GM19463 (cell line): ENCODE measurements around the gene YTHDF1.

Source experiments
- ATAC-seq: cut with Tn5 transposase; IDR thresholded peaks from one replicate; pipeline ENCODE4 v1.9.1; 2021; ENCODE audit warnings: mild to moderate bottlenecking, moderate library complexity; ENCODE audit not compliant: unreplicated experiment

Gene YTHDF1

DNA sequence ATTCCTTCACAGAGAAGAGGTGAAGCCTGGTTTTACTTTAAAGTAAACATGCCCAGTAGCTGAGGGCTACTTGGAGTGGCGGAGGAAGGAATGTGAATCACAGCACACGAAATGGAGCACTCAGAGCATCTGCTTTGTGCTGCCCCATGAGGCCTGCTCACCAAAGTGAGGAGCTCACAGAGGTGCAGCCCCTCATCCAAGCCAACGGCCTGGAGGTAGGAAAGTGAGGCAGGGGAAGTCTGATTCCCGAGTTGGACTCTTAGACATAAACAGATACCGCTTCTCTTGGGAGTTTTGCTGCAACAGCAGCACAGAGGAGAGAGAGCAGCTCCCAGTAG is 3.6 kb downstream of the YTHDF1 start:
- no peak for ATAC-seq

- no peak for ATAC-seq
Observed at GRCh38 chr20:63210011-63210605, 5.8 kb downstream of the YTHDF1 start.

DNA sequence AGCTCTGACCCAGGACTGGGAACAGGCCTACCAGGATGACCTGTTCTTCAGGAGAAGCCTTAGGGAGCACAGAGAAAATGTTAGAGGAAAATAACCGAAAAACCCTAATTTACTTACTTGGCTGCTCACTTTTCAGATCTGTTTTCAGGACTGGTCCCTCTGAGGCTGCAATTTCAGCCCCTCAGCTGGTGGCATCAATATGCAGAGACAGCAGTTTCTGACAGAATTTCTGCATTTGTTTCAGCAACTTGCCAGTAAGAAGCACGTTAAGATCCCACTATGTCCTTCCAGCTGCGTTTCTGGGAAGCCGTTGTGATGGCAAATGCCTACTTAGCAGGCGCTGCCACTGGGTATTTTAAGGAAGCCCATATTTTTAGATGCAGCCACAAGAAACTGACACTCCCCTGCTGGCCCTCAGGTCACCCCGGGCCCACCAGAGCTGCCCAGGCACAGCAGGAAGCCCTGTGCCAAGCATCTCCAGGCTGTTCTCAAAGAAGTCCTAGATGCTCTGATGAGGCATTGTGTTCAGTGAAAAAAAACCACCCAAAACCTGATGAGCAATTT is 7.5 kb downstream of the YTHDF1 start:
- ATAC-seq = no peak

DNA sequence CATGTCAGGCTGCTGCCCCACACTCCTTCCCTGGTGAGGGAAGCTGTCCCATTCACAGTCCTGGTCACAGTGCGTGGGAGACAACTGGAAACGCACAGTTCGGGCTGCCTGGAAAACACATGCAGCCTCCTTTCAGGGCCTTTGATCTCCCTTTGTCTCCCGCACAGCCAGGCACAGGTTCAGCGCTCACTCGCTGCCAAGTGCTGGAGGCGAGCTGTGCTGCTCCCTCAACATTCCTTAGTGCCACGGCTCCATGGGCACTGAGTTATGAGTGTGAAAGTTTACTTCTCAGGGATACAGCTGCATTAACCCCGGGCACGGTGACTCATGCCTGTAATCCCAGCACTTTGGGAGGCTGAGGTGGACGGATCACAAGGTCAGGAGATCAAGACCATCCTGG is 9.1 kb downstream of the YTHDF1 start:
- no peak for ATAC-seq

- no peak for ATAC-seq
Observed at GRCh38 chr20:63205896-63206295, 10.0 kb downstream of the YTHDF1 start.

GRCh38 chr20:63204362-63204761 is 11.6 kb downstream of the YTHDF1 start:
- ATAC-seq = no peak

DNA sequence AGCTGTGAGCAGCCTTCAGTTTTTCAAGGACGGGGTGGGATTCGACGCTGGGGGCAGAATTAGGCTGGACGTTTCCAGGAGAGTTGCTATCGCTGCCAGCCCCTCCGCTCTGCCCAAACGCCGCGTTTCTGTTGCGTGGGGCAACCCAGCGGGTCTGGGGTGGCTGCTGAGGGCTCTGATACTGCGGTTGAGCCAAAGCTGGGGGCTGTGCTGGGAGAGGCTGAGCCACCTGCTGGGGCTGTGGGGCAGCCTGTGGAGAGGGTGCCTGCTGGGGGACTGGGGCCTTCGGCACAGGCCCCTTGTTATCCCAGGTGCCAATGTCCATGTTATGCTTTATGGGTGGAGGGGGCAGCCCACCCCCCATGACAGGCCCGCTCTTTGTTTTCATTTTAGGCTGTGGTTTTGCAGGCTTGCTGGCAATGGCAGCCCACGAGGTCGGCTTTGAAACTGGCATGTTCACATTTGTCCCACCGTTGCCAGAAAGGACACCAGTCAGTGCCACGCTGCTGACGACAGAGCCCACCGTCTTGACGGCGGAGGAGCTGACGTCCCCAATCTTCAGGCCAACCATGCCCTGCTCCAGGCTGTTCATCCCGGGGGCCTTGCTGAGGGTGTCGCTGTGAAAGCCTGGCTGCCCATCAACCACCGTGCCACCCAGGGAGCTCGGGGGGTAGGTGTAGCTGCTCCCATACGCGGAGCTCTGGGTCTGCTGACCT is 13.0 kb downstream of the YTHDF1 start:
- ATAC-seq = no peak

DNA sequence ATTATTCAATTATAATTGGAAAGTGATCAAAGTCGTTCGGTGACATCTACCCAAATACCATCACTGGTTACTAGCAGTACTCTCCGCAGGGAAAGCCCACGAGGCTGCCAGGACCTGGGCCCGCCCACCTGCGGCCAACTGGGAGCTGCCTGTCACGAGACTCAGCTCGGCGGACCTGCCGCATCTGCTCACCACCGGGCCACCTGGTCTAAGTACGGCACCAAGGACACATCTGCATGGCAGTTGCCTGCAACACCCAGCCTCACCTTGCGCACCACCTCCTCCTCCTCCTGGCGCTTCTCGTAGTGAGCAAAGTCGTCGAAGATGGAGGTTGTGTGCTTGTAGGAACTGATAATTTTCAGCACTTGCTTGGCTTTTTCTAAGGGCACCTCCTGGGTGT is 13.9 kb downstream of the YTHDF1 start:
- ATAC-seq = no peak

GRCh38 chr20:63198606-63199005 is 17.3 kb downstream of the YTHDF1 start:
- ATAC-seq = no peak

GRCh38 chr20:63196768-63197470 is 19.0 kb downstream of the YTHDF1 start:
- no peak for ATAC-seq

- no peak for ATAC-seq
Observed at GRCh38 chr20:63194797-63195173, 21.1 kb downstream of the YTHDF1 start.

DNA sequence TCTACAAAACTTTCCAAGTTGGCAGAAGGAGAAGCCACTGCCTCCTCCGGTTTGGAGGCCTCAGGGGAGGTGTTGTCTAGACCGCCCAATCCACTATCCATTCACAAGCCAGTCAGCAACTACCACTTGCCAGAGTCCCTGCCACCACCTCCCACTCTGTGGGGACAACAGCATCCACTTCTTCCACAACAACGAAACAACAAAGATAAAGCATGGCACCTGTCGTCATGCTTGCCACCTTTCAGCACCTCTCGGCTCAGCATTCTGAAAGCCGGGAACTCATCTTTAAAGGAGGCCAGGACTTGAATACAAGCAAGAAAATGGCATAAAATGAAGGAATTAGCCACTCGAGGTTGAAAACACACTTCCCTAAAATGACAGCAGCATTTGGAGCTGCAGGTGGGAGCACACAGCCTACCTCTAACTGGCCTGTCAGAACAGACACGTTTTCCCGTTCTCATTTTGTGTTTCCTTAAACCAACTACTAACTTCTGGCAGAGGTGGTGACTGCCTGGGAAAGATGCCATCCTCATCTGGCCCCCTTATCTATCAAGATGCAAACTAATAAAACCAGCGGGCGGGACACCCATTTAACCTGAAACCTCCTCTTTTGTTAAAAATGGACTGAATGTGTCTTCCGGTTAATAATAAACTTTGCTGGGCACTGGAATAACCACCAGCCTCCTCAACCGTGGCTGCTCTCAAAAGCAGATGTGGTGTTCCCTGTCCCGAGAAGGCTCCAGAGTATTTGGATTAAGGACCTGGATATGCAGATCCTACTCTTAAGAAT is 21.7 kb downstream of the YTHDF1 start:
- ATAC-seq = no peak

DNA sequence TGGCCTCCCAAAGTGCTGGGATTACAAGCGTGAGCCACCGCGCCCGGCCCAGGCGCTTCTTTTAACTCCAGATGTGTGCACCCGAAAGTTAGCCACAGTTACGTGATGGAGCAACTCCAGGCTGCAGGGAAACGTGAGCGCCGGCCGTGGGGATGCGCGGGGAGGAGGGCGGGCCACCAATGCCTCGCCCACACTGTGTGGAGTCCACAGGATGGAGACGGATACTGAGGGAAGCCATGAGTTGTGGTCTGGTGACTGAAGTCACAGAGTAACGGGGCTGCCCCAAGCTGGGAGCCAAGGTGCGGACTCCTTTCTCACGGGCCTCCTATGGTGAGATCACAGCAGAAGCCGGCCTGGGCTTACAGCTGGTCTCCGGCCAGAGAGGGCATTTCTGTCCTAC is 23.2 kb downstream of the YTHDF1 start:
- ATAC-seq = no peak

DNA sequence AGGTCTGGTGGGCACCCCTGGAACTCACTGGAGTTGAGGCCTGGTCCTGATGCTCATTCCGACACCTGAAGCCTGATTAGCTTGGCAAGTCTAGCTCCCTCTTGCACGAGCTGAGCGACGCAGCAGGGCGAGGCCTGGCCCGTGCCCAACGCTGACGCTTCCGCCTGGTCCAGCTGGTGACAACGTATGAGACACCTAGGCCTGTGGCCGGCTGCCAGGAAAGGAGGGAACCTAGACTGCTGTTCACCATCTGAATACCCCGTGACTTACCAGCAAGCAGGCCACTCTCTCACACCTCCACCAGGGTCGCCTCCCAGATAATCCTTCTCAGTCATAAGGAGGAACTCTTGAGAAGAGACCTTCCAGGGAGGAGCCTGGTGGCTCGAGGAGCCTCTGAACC is 24.5 kb downstream of the YTHDF1 start:
- ATAC-seq = no peak

DNA sequence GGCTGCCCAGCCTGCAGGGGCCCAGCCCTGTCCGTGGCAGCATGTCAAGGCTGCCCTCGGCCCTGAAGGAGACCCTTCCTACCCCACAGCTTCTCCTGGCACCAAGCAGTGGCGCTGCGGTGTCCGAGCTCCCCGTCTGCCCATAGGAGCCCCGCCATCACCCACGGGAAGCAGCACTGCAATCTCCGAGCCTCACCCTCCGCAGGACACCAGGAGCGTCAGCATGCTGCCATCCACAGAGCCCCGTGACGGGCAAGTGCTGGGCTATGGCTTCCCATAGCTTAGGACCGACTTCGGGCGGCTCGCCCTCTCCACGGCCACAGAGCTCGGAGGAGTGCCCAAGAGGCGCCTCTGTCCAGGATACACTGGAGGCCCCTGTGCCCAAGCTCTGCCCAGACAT is 25.1 kb downstream of the YTHDF1 start:
- no peak for ATAC-seq

DNA sequence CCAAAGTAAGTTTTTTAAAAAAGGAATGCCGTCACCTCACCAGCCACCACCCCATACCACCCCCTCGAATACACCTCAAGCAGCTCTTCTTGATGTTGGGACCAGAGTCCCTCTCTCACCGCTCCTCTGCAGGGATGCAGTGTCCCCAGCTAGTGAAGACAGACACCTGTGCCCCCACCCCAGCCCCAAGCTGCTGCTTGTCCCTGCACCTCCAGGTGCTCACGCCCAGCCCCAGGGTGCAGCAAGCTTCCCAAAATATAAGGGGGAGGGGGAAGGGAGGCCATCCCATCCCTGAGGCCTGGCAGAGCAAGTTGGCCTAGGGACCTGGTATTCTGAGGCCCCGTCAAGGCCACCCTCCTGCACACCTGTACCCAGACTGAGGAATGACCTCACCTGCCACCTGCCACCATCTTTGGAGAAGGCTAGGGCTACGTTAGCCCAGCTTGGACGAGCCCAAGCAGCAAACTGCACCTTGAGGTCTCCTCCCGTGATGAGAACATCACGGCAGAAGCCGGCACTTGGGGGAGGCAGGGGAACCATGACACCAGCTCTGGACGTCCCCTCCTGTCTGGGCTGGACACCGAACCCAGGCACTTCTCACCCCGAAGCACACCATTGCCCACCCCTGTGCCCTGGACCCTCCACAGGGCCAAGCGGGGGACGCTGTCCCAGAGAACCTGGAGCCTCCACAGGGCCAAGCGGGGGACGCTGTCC is 25.9 kb downstream of the YTHDF1 start:
- no peak for ATAC-seq

- no peak for ATAC-seq
Observed at GRCh38 chr20:63189322-63189642, 26.6 kb downstream of the YTHDF1 start.

- ATAC-seq = no peak
Observed at GRCh38 chr20:63188641-63189321, 27.1 kb downstream of the YTHDF1 start.

DNA sequence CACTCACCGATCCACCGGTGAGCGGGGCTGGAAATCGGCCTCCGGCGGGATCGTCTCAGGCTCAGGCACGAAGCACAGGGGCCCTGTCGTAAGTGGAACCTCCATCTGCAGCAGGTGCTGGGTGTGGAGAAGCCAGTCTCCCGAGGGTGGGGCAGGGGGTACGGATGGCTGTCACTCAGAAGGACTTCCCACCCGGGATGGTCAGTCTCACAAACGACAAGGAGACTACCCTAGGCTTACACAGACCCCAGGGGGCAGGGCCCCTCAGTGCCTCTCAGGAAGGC is 27.8 kb downstream of the YTHDF1 start:
- ATAC-seq = no peak

- no peak for ATAC-seq
Observed at GRCh38 chr20:63187338-63188158, 28.4 kb downstream of the YTHDF1 start.
